ENCODE results near the gene TMEM52B.

Gene TMEM52B

GRCh38 chr12:10226731-10227130 lies 47.9 kb downstream of the TMEM52B start:
- H3K4me2 ChIP-seq = no peak overlapping the region
- no peaks in the 10 kb centered on the region for H4K20me1 ChIP-seq (ENCODE audit: insufficient read depth)
- no peaks in the 10 kb centered on the region for H3K79me2 ChIP-seq (ENCODE audit: insufficient read depth, low read depth)
- H2AFZ ChIP-seq (ENCODE audit: low read depth) = no peak overlapping the region
- no peak overlapping the region for H3K9ac ChIP-seq
- no peak overlapping the region for H3K27ac ChIP-seq
- H3K27me3 ChIP-seq (ENCODE audit: insufficient read depth, low read depth) = no peaks in the 10 kb centered on the region
- no peaks in the 10 kb centered on the region for H3K36me3 ChIP-seq (ENCODE audit: insufficient read depth)
- H3K4me1 ChIP-seq (ENCODE audit: low read depth, poor library complexity, severe bottlenecking) = no peaks in the 10 kb centered on the region
- no peak overlapping the region for H3K4me3 ChIP-seq (IDR thresholded peaks at IDR 0.05; ENCODE audit: insufficient read depth, low read depth, low read length)
- no peak for TF ChIP-seq CTCF (conservative IDR thresholded peaks at IDR 0.05; ENCODE audit: low read depth, low read length)

- H3K4me3 ChIP-seq (IDR thresholded peaks at IDR 0.05; ENCODE audit: insufficient read depth, low read depth, low read length) = no peak overlapping the region
- H3K4me1 ChIP-seq (ENCODE audit: low read depth, poor library complexity, severe bottlenecking) = no peaks in the 10 kb centered on the region
- no peaks in the 10 kb centered on the region for H3K27me3 ChIP-seq (ENCODE audit: insufficient read depth, low read depth)
- no peak overlapping the region for H3K27ac ChIP-seq
- H3K4me2 ChIP-seq = no peak overlapping the region
- no peaks in the 10 kb centered on the region for H3K79me2 ChIP-seq (ENCODE audit: insufficient read depth, low read depth)
- no peaks in the 10 kb centered on the region for H3K36me3 ChIP-seq (ENCODE audit: insufficient read depth)
- H3K9ac ChIP-seq = no peak overlapping the region
- H4K20me1 ChIP-seq (ENCODE audit: insufficient read depth) = no peaks in the 10 kb centered on the region
- no peak overlapping the region for H2AFZ ChIP-seq (ENCODE audit: low read depth)
- no peak for TF ChIP-seq CTCF (conservative IDR thresholded peaks at IDR 0.05; ENCODE audit: low read depth, low read length)
Measured at GRCh38 chr12:10227648-10228047, 48.8 kb downstream of the TMEM52B start.

GRCh38 chr12:10234562-10234961 lies 55.7 kb downstream of the TMEM52B start:
- no peak for TF ChIP-seq CTCF (conservative IDR thresholded peaks at IDR 0.05; ENCODE audit: low read depth, low read length)
- H3K79me2 ChIP-seq (ENCODE audit: insufficient read depth, low read depth) = no peaks in the 10 kb centered on the region

GRCh38 chr12:10235761-10236631 lies 57.2 kb downstream of the TMEM52B start:
- Histone ChIP-seq H3K4me3 (IDR thresholded peaks at IDR 0.05; ENCODE audit: insufficient read depth, low read depth, low read length) (no peak overlapping the region), H3K27ac (no peak overlapping the region), H4K20me1 (ENCODE audit: insufficient read depth) (no peaks in the 10 kb centered on the region), H3K27me3 (ENCODE audit: insufficient read depth, low read depth) (no peaks in the 10 kb centered on the region), H3K79me2 (ENCODE audit: insufficient read depth, low read depth) (no peaks in the 10 kb centered on the region), H3K36me3 (ENCODE audit: insufficient read depth) (no peaks in the 10 kb centered on the region), H3K9ac (no peak overlapping the region), H3K4me2 (no peak overlapping the region), H3K4me1 (ENCODE audit: low read depth, poor library complexity, severe bottlenecking) (peaks cover 5% of the 10 kb centered on the region), H2AFZ (ENCODE audit: low read depth) (no peak overlapping the region)
- TF ChIP-seq CTCF (conservative IDR thresholded peaks at IDR 0.05; ENCODE audit: low read depth, low read length) = peak; percentile 92

More at GRCh38 chr12:10234562-10234961, 55.7 kb downstream of the TMEM52B start:
- Histone ChIP-seq H3K4me3 (IDR thresholded peaks at IDR 0.05; ENCODE audit: insufficient read depth, low read depth, low read length) (no peak overlapping the region), H3K4me2 (no peak overlapping the region), H3K27ac (no peak overlapping the region), H3K4me1 (ENCODE audit: low read depth, poor library complexity, severe bottlenecking) (peaks cover 5% of the 10 kb centered on the region), H3K9ac (no peak overlapping the region), H3K36me3 (ENCODE audit: insufficient read depth) (no peaks in the 10 kb centered on the region), H2AFZ (ENCODE audit: low read depth) (no peak overlapping the region), H3K27me3 (ENCODE audit: insufficient read depth, low read depth) (no peaks in the 10 kb centered on the region), H4K20me1 (ENCODE audit: insufficient read depth) (no peaks in the 10 kb centered on the region)
